BLaER1 treated with 17β-estradiol and CSF1 and Interleukin-3, amounts not matched to agents 10 nM and 100 nM (cell line): ENCODE measurements around the gene C1orf116.

Source experiments
- H3K27ac ChIP-seq, 11 experiments: shearing (Covaris generic); formaldehyde crosslinking; 2 replicates each; pipeline ENCODE4 v1.8.1; 2022
- H3K27me3 ChIP-seq, 11 experiments: shearing (Covaris generic); formaldehyde crosslinking; 2 replicates each; pipeline ENCODE4 v1.8.1; 2022
- H3K36me3 ChIP-seq, 11 experiments: shearing (Covaris generic); formaldehyde crosslinking; 2 replicates each; pipeline ENCODE4 v1.8.1; 2022
- H3K4me1 ChIP-seq, 10 experiments: shearing (Covaris generic); formaldehyde crosslinking; 2 replicates each; pipeline ENCODE4 v1.8.1; 2022
- H3K4me2 ChIP-seq, 11 experiments: shearing (Covaris generic); formaldehyde crosslinking; 2 replicates each; pipeline ENCODE4 v1.8.1; 2022
- H3K4me3 ChIP-seq, 10 experiments: shearing (Covaris generic); formaldehyde crosslinking; 2 replicates each; pipeline ENCODE4 v1.8.1; 2022
- H3K9ac ChIP-seq, 11 experiments: shearing (Covaris generic); formaldehyde crosslinking; 2 replicates each; pipeline ENCODE4 v1.8.1; 2022
- H3K9me3 ChIP-seq, 11 experiments: shearing (Covaris generic); formaldehyde crosslinking; replicated peaks in 1 of 11; 2 replicates each; pipeline ENCODE4 v1.8.1; 2022
- H4K20me1 ChIP-seq, 11 experiments: shearing (Covaris generic); formaldehyde crosslinking; 2 replicates each; pipeline ENCODE4 v1.8.1; 2022
- Cebpa-rat ChIP-seq, 11 experiments: shearing (Covaris generic); IDR thresholded peaks; 2 replicates each; pipeline ENCODE4 v1.8.1; 2022

The C1orf116 gene

GRCh38 chr1:207031016-207031415 lies 1.5 kb downstream of the C1orf116 start:
- no peak for TF ChIP-seq Cebpa-rat (IDR thresholded peaks at IDR 0.05)
- H3K27ac ChIP-seq, result no peak overlapping the region
- H4K20me1 ChIP-seq, result no peaks in the 10 kb centered on the region
- H3K36me3 ChIP-seq, result no peaks in the 10 kb centered on the region
- no peak overlapping the region for H3K4me2 ChIP-seq
- H3K4me3 ChIP-seq, result no peak overlapping the region
- H3K27me3 ChIP-seq, result no peaks in the 10 kb centered on the region
- no peaks in the 10 kb centered on the region for H3K9me3 ChIP-seq
- peaks cover 0 to 7% (median 0%) of the 10 kb centered on the region in 10 experiments; a peak in 6 of 20 replicates for H3K4me1 ChIP-seq
- no peak overlapping the region for H3K9ac ChIP-seq

- Histone ChIP-seq H3K9me3 (no peaks in the 10 kb centered on the region), H3K36me3 (no peaks in the 10 kb centered on the region), H3K27me3 (no peaks in the 10 kb centered on the region), H3K9ac (no peak overlapping the region), H3K27ac (no peak overlapping the region), H3K4me1 (peaks cover 0 to 12% (median 0%) of the 10 kb centered on the region in 10 experiments; a peak in 6 of 20 replicates), H4K20me1 (no peaks in the 10 kb centered on the region), H3K4me3 (no peak overlapping the region), H3K4me2 (no peak overlapping the region)
- no peak for TF ChIP-seq Cebpa-rat (IDR thresholded peaks at IDR 0.05)
Observed at GRCh38 chr1:207030522-207031009, 2.0 kb downstream of the C1orf116 start.

DNA sequence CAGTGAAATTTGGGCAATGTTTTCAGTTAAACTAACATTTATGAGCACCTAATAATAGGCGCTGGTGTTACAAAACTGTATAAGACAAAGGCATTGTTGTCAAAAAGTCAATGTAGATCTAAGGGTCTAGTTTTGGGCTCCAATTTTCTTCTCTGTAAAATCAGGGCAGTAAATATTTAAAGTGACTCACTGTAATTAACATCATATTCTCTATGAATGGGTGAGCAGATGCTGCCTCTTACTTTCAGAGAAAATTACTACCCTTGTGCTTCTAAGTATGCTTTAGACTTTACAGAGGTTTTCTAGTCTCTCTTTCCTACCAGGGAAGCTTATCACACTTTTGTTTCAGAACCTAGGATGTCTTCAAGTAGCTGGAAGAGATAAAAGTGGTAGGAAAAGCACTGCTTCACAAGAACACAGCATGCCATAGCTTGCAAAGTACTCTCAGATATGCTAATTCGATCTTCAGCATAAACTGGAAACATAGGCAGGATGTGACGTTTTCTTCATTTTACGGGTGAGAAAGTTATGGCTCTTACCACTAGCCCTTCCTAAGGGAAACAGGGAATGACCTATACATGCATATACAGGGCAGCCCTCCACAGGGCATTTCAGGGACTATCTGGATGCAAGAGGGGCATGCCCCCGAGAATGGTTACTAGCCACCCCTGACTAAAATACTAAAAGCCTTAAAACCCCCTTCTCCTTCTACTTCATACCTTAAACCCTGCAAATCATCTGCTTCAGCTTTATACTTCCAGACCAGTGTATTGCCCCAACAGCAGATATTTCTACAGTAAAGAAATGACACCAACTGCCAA lies 2.6 kb downstream of the C1orf116 start:
- Histone ChIP-seq H3K4me3 (no peak overlapping the region), H3K9ac (no peak overlapping the region), H3K4me2 (no peak overlapping the region), H3K36me3 (no peaks in the 10 kb centered on the region), H4K20me1 (no peaks in the 10 kb centered on the region), H3K9me3 (no peaks in the 10 kb centered on the region), H3K27me3 (no peaks in the 10 kb centered on the region), H3K4me1 (peaks cover 0 to 18% (median 0%) of the 10 kb centered on the region in 10 experiments; a peak in 6 of 20 replicates), H3K27ac (no peak overlapping the region)
- no peak for TF ChIP-seq Cebpa-rat (IDR thresholded peaks at IDR 0.05)

- H3K4me2 ChIP-seq, result no peak overlapping the region
- H4K20me1 ChIP-seq, result no peaks in the 10 kb centered on the region
- H3K4me3 ChIP-seq, result no peak overlapping the region
- no peak for TF ChIP-seq Cebpa-rat (IDR thresholded peaks at IDR 0.05)
- no peaks in the 10 kb centered on the region for H3K9me3 ChIP-seq
- H3K27me3 ChIP-seq, result no peaks in the 10 kb centered on the region
- H3K36me3 ChIP-seq, result no peaks in the 10 kb centered on the region
- no peak overlapping the region for H3K9ac ChIP-seq
- no peak overlapping the region for H3K27ac ChIP-seq
- peaks cover 0 to 25% (median 0%) of the 10 kb centered on the region in 10 experiments; a peak in 6 of 20 replicates for H3K4me1 ChIP-seq
Observed at GRCh38 chr1:207028884-207029650, 3.5 kb downstream of the C1orf116 start.

GRCh38 chr1:207027921-207028320 lies 4.6 kb downstream of the C1orf116 start:
- TF ChIP-seq Cebpa-rat (IDR thresholded peaks at IDR 0.05), result no peak
- no peaks in the 10 kb centered on the region for H3K27me3 ChIP-seq
- H3K9ac ChIP-seq, result no peak overlapping the region
- H3K36me3 ChIP-seq, result no peaks in the 10 kb centered on the region
- no peaks in the 10 kb centered on the region for H3K9me3 ChIP-seq
- H3K27ac ChIP-seq, result no peak overlapping the region
- H3K4me2 ChIP-seq, result no peak overlapping the region
- no peaks in the 10 kb centered on the region for H4K20me1 ChIP-seq
- H3K4me3 ChIP-seq, result no peak overlapping the region
- peaks cover 0 to 30% (median 0%) of the 10 kb centered on the region in 10 experiments; a peak in 6 of 20 replicates for H3K4me1 ChIP-seq

DNA sequence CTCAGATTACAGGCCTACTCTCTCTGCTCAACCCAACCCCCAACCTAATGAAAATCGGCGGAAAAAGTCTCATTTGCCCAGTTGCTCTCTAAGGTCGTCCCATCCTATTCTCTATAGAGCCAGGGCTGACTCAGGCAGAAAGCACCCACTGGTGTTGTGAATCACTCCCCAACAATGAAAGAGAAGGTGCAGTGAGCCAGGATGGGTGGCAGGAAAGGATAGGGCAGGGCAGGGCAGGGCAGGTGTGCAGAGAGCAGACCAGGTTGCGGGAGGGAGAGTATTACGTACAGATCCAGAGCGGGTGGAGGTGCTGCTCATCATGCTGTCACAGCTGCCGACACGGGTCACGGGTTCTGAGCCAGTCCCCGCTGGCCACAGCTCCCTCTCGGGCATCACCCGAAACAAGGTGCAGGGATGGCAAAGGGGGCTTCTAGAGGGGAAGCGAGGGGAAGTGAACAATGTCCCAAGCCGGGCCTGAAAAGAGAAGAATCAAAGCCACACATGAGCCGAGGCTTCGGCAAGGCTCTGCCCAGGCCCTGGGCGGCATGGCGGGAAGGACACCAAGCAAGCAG lies 5.3 kb downstream of the C1orf116 start:
- Histone ChIP-seq H3K4me3 (no peak overlapping the region), H3K4me1 (peaks cover 0 to 30% (median 0%) of the 10 kb centered on the region in 10 experiments; a peak in 6 of 20 replicates), H3K27me3 (no peaks in the 10 kb centered on the region), H3K27ac (no peak overlapping the region), H4K20me1 (no peaks in the 10 kb centered on the region), H3K4me2 (no peak overlapping the region), H3K9ac (no peak overlapping the region), H3K9me3 (no peaks in the 10 kb centered on the region), H3K36me3 (no peaks in the 10 kb centered on the region)
- no peak for TF ChIP-seq Cebpa-rat (IDR thresholded peaks at IDR 0.05)

GRCh38 chr1:207026104-207026534 lies 6.4 kb downstream of the C1orf116 start:
- no peaks in the 10 kb centered on the region for H3K9me3 ChIP-seq
- TF ChIP-seq Cebpa-rat (IDR thresholded peaks at IDR 0.05), result no peak
- no peak overlapping the region for H3K9ac ChIP-seq
- no peak overlapping the region for H3K27ac ChIP-seq
- no peaks in the 10 kb centered on the region for H3K27me3 ChIP-seq
- no peaks in the 10 kb centered on the region for H4K20me1 ChIP-seq
- no peaks in the 10 kb centered on the region for H3K36me3 ChIP-seq
- no peak overlapping the region for H3K4me3 ChIP-seq
- peak overlapping the region in 3 of 11 experiments; percentile 14 to 48 (median 45); a peak in 5 of 22 replicates for H3K4me2 ChIP-seq
- H3K4me1 ChIP-seq, result peaks cover 0 to 30% (median 0%) of the 10 kb centered on the region in 10 experiments; a peak in 6 of 20 replicates

- H3K9me3 ChIP-seq, result no peaks in the 10 kb centered on the region
- no peak overlapping the region for H3K27ac ChIP-seq
- peak overlapping the region in 3 of 11 experiments; percentile 14 to 48 (median 45); a peak in 5 of 22 replicates for H3K4me2 ChIP-seq
- no peak for TF ChIP-seq Cebpa-rat (IDR thresholded peaks at IDR 0.05)
- H4K20me1 ChIP-seq, result no peaks in the 10 kb centered on the region
- peaks cover 0 to 34% (median 0%) of the 10 kb centered on the region in 10 experiments; a peak in 6 of 20 replicates for H3K4me1 ChIP-seq
- no peaks in the 10 kb centered on the region for H3K27me3 ChIP-seq
- no peaks in the 10 kb centered on the region for H3K36me3 ChIP-seq
- no peak overlapping the region for H3K9ac ChIP-seq
- H3K4me3 ChIP-seq, result no peak overlapping the region
Observed at GRCh38 chr1:207025146-207025880, 7.2 kb downstream of the C1orf116 start.
